ENCODE results near the gene SYT10.

DNA sequence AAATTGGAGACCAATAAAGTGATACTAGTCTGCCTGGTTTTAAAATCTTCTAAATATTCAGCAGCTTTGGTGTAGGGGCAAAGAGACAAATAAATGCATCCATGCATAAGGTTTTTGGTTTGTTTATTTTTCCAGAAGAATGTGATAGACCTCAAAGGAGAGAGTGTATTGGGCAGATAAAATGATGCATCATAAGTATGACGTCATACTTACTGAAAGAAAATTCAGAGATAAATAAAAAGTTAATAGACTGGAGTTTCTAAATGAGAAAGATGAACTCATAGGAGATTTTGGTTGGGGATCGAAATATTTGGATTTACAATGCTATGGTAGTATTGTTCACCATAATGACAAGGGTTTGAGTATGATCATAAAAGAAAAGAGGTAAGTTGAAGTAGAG is 10.2 kb downstream of the SYT10 start:
- TF ChIP-seq, protein P1, sequence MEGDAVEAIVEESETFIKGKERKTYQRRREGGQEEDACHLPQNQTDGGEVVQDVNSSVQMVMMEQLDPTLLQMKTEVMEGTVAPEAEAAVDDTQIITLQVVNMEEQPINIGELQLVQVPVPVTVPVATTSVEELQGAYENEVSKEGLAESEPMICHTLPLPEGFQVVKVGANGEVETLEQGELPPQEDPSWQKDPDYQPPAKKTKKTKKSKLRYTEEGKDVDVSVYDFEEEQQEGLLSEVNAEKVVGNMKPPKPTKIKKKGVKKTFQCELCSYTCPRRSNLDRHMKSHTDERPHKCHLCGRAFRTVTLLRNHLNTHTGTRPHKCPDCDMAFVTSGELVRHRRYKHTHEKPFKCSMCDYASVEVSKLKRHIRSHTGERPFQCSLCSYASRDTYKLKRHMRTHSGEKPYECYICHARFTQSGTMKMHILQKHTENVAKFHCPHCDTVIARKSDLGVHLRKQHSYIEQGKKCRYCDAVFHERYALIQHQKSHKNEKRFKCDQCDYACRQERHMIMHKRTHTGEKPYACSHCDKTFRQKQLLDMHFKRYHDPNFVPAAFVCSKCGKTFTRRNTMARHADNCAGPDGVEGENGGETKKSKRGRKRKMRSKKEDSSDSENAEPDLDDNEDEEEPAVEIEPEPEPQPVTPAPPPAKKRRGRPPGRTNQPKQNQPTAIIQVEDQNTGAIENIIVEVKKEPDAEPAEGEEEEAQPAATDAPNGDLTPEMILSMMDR (conservative IDR thresholded peaks at IDR 0.05; ENCODE audit: low read length), result no peak
- no peak for TF ChIP-seq EZH2phosphoT487 (IDR thresholded peaks at IDR 0.05; ENCODE audit: borderline replicate concordance, low read depth, low read length)
